ENCODE data around the gene PRR29. TPM values are rescaled to one million over a fixed set of nuclear protein-coding genes. Genes with fewer than 3 reads are reported as not detected.

The PRR29 gene
- total RNA-seq, 2 donors from 2014 or later: 0.09 to 0.74 TPM

- H3K9me3 ChIP-seq: no peaks in the 10 kb centered on the region
- H3K4me1 ChIP-seq (replicated peaks): no peaks in the 10 kb centered on the region
Measured at GRCh38 chr17:63954402-63955063, 43.6 kb upstream of the PRR29 start.

GRCh38 chr17:63955232-63955631, 42.9 kb upstream of the PRR29 start:
- Histone ChIP-seq H3K27me3 (replicated peaks; ENCODE audit: insufficient read depth) (no peaks in the 10 kb centered on the region), H3K4me3 (no peak overlapping the region), H3K9me3 (no peaks in the 10 kb centered on the region), H3K36me3 (no peaks in the 10 kb centered on the region), H3K27ac (no peak overlapping the region), H3K4me1 (replicated peaks) (no peaks in the 10 kb centered on the region)
- intact Hi-C loops (cut with DNase I): no loop called here
- DNase-seq (ENCODE audit: low spot score): no peak
- 82% methylated on average over 11 of the region's 11 CpGs for WGBS
- TF ChIP-seq CTCF (IDR thresholded peaks at IDR 0.05): no peak
- no peak for TF ChIP-seq POLR2AphosphoS5 (IDR thresholded peaks at IDR 0.05)
- TF ChIP-seq POLR2A (IDR thresholded peaks at IDR 0.05): no peak

More at GRCh38 chr17:63954402-63955063, 43.6 kb upstream of the PRR29 start:
- WGBS: 32% methylated on average over 11 of the region's 11 CpGs
- intact Hi-C loops (cut with DNase I): no loop called here
- TF ChIP-seq POLR2A (IDR thresholded peaks at IDR 0.05) (no peak), CTCF (IDR thresholded peaks at IDR 0.05) (no peak), POLR2AphosphoS5 (IDR thresholded peaks at IDR 0.05) (no peak)
- DNase-seq (ENCODE audit: low spot score): no peak
- Histone ChIP-seq H3K4me3 (no peak overlapping the region), H3K27me3 (replicated peaks; ENCODE audit: insufficient read depth) (no peaks in the 10 kb centered on the region), H3K36me3 (no peaks in the 10 kb centered on the region), H3K27ac (no peak overlapping the region)

- no peak overlapping the region for H3K4me3 ChIP-seq
Measured at GRCh38 chr17:63955791-63956190, 42.4 kb upstream of the PRR29 start.

GRCh38 chr17:63956296-63956920, 41.7 kb upstream of the PRR29 start:
- H3K27ac ChIP-seq: no peak overlapping the region

More at GRCh38 chr17:63955791-63956190, 42.4 kb upstream of the PRR29 start:
- intact Hi-C loops (cut with DNase I): no loop called here
- H3K27ac ChIP-seq: no peak overlapping the region
- WGBS: 90% methylated on average over 4 of the region's 4 CpGs
- DNase-seq (ENCODE audit: low spot score): no peak
- no peaks in the 10 kb centered on the region for H3K27me3 ChIP-seq (replicated peaks; ENCODE audit: insufficient read depth)
- H3K4me1 ChIP-seq (replicated peaks): no peaks in the 10 kb centered on the region
- H3K9me3 ChIP-seq: no peaks in the 10 kb centered on the region
- TF ChIP-seq CTCF (IDR thresholded peaks at IDR 0.05) (no peak), POLR2A (IDR thresholded peaks at IDR 0.05) (no peak), POLR2AphosphoS5 (IDR thresholded peaks at IDR 0.05) (no peak)
- no peaks in the 10 kb centered on the region for H3K36me3 ChIP-seq

More at GRCh38 chr17:63956296-63956920, 41.7 kb upstream of the PRR29 start:
- Histone ChIP-seq H3K4me1 (replicated peaks) (no peaks in the 10 kb centered on the region), H3K9me3 (no peaks in the 10 kb centered on the region), H3K27me3 (replicated peaks; ENCODE audit: insufficient read depth) (no peaks in the 10 kb centered on the region), H3K4me3 (no peak overlapping the region), H3K36me3 (no peaks in the 10 kb centered on the region)
- intact Hi-C loops (cut with DNase I): no loop called here
- no peak for TF ChIP-seq CTCF (IDR thresholded peaks at IDR 0.05)
- no peak for TF ChIP-seq POLR2AphosphoS5 (IDR thresholded peaks at IDR 0.05)
- no peak for TF ChIP-seq POLR2A (IDR thresholded peaks at IDR 0.05)
- WGBS: 100% methylated on average over 5 of the region's 5 CpGs
- DNase-seq (ENCODE audit: low spot score): no peak

All from prostate gland (tissue), 2 donors.